HepG2 (cell line): ENCODE results near the gene CEP78. TPM values are rescaled to one million over a fixed set of nuclear protein-coding genes. Genes with fewer than 3 reads are reported as not detected.
A peak's percentile ranks its signal among the peaks of the same experiment; 100 is the strongest.

Source experiments
- BORCS8-MEF2B ChIP-seq: sonication (generic); formaldehyde crosslinking; IDR thresholded peaks from 2 replicates; pipeline ENCODE4 v1.8.0; 2022; ENCODE audit warnings: mild to moderate bottlenecking, missing genetic modification reagents
- CEBPB ChIP-seq: IDR thresholded peaks from 2 replicates; pipeline ENCODE4 v1.6.1; 2011; ENCODE audit warnings: low read depth, low read length, improper control_type of control experiment, borderline replicate concordance
- FOXA1 ChIP-seq, 2 experiments: fragments of 450-650 bp in 1 of 2; sonication (generic) in 1 of 2; formaldehyde crosslinking in 1 of 2; IDR thresholded peaks; 2 replicates each; pipeline versions ENCODE4 v1.4.0 to v1.6.1; 2016 to 2020; ENCODE audit warnings: missing genetic modification reagents in 1 of 2
- GTF2F1 ChIP-seq: fragments of 150-350 bp; IDR thresholded peaks from 2 replicates; pipeline ENCODE4 v1.6.1; 2014; ENCODE audit warnings: low read length
- HNF4G ChIP-seq, 2 experiments: sonication (generic) in 1 of 2; formaldehyde crosslinking in 1 of 2; IDR thresholded peaks; 2 replicates each; pipeline versions ENCODE4 v1.4.0 to v1.6.1; 2011 to 2020; ENCODE audit warnings: borderline replicate concordance in 2 of 2, low read depth in 2 of 2, mild to moderate bottlenecking in 2 of 2, low read length in 1 of 2, missing genetic modification reagents in 1 of 2, moderate library complexity in 1 of 2
- KAT8 ChIP-seq: IDR thresholded peaks from 2 replicates; pipeline ENCODE4 v1.6.1; 2016; ENCODE audit warnings: missing genetic modification reagents, missing compliant biosample characterization
- MTF1 ChIP-seq: sonication (generic); formaldehyde crosslinking; IDR thresholded peaks from 2 replicates; pipeline ENCODE4 v1.5.0; 2020; ENCODE audit warnings: missing genetic modification reagents
- NCOA5 ChIP-seq: sonication (generic); formaldehyde crosslinking; IDR thresholded peaks from 2 replicates; pipeline ENCODE4 v1.4.0; 2020; ENCODE audit warnings: missing genetic modification reagents
- NFE2 ChIP-seq: sonication (generic); formaldehyde crosslinking; IDR thresholded peaks from 2 replicates; pipeline ENCODE4 v1.4.0; 2020; ENCODE audit warnings: missing genetic modification reagents
- SOX6 ChIP-seq, 2 experiments: fragments of 450-650 bp in 1 of 2; sonication (generic) in 1 of 2; formaldehyde crosslinking in 1 of 2; IDR thresholded peaks; 2 replicates each; pipeline versions ENCODE4 v1.4.0 to v1.6.1; 2017 to 2020; ENCODE audit warnings: antibody characterized with exemption in 1 of 2, mild to moderate bottlenecking in 1 of 2, missing genetic modification reagents in 1 of 2
- TOE1 ChIP-seq: sonication (generic); formaldehyde crosslinking; IDR thresholded peaks from 2 replicates; pipeline ENCODE4 v1.4.0; 2020; ENCODE audit warnings: mild to moderate bottlenecking, missing genetic modification reagents
- ZBTB20 ChIP-seq: sonication (generic); formaldehyde crosslinking; IDR thresholded peaks from 2 replicates; pipeline ENCODE4 v1.8.1; 2023; ENCODE audit warnings: missing genetic modification reagents, low read depth, mild to moderate bottlenecking, borderline replicate concordance
- ZNF136 ChIP-seq: sonication (generic); formaldehyde crosslinking; IDR thresholded peaks from 2 replicates; pipeline ENCODE4 v1.8.1; 2022; ENCODE audit warnings: low read depth, mild to moderate bottlenecking, moderate library complexity, missing genetic modification reagents
- ZNF530 ChIP-seq: sonication (generic); formaldehyde crosslinking; IDR thresholded peaks from 2 replicates; pipeline ENCODE4 v1.5.0; 2020; ENCODE audit warnings: low read depth, mild to moderate bottlenecking, missing genetic modification reagents
- ZNF549 ChIP-seq: sonication (generic); formaldehyde crosslinking; IDR thresholded peaks from 2 replicates; pipeline ENCODE4 v1.5.0; 2020; ENCODE audit warnings: missing genetic modification reagents
- ZNF713 ChIP-seq: sonication (generic); formaldehyde crosslinking; IDR thresholded peaks from 2 replicates; pipeline ENCODE4 v1.4.0; 2020; ENCODE audit warnings: mild to moderate bottlenecking, missing genetic modification reagents
- ZNF768 ChIP-seq: sonication (generic); formaldehyde crosslinking; IDR thresholded peaks from 2 replicates; pipeline ENCODE4 v1.4.0; 2020; ENCODE audit warnings: missing genetic modification reagents
- polyA plus RNA-seq, 8 experiments: library from polyadenylated mRNA; depleted of rRNA in 3 of 8; stranded (reverse) in 7 of 8; unstranded in 1 of 8; fragments of >200 nt; fragmentation: Illumina TruSeq in 4 of 8; extraction: Trizol in 4 of 8; gene quantifications; 2 replicates each; pipeline versions ENCODE4 v1.2.1 to v1.2.3, GENCODE V29; 2011 to 2016; ENCODE audit warnings: low read depth in 4 of 8, missing spikeins in 1 of 8, mixed read lengths in 1 of 8; ENCODE audit not compliant: insufficient read depth in 1 of 8
- total RNA-seq, 5 experiments: library from RNA; depleted of rRNA; stranded (reverse); fragments of >200 nt; fragmentation: Illumina TruSeq; extraction: Trizol; gene quantifications; 2 replicates each; pipeline ENCODE4 v1.2.3, GENCODE V29; 2016; ENCODE audit warnings: low read depth in 1 of 5
- TF ChIP-seq, protein P1 (sequence below): sonication (generic); formaldehyde crosslinking; IDR thresholded peaks from 2 replicates; pipeline ENCODE4 v1.4.0; 2020; ENCODE audit warnings: missing genetic modification reagents
- TF ChIP-seq, protein P2 (sequence below): sonication (generic); formaldehyde crosslinking; IDR thresholded peaks from 2 replicates; pipeline ENCODE4 v1.4.0; 2020; ENCODE audit warnings: missing genetic modification reagents
- TF ChIP-seq, protein P3 (sequence below): sonication (generic); formaldehyde crosslinking; IDR thresholded peaks from 2 replicates; pipeline ENCODE4 v1.5.0; 2020; ENCODE audit warnings: missing genetic modification reagents, mild to moderate bottlenecking, borderline replicate concordance

The CEP78 gene
- total and polyA plus RNA-seq, 2 of the 13 experiments (the other 11 are each of a cell fraction or from before 2014, with no cell fraction given) = 5.1 to 30.8 TPM

DNA sequence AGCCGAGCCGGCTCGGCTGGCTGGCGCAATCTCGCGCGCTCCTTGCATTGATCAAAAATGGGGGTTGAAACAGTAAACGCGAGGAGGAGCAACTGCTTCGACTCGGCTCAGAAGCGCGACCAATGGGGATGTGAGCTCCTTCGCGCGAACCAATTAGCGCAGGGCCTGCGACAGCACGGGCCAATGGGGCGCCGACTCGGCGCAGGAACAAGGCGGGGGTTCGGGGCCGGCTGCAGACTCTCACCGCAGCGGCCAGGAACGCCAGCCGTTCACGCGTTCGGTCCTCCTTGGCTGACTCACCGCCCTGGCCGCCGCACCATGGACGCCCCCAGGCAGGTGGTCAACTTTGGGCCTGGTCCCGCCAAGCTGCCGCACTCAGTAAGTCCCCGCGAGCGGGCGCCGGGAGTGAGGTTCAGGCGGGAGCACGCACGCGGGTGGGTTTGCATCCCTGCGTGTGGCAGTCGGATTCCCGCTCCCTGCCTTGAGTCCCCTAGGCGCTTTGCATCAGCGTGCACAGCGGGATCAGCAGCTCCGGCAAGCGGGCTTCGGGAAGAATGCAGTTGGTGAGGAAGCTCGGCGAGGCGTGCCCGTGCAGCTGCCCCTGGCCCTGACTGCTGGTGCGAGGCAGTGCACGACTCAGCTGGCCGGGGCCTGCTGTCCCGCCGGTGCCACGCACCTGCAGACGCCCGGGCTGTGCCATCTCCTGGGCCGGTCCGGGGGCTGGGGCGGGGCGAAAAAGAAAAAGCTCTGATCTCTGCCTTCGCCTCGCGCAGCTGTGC is 61.2 kb downstream of the CEP78 start, which contains the start of gene PSAT1 (continued):
- TF ChIP-seq, protein P1, sequence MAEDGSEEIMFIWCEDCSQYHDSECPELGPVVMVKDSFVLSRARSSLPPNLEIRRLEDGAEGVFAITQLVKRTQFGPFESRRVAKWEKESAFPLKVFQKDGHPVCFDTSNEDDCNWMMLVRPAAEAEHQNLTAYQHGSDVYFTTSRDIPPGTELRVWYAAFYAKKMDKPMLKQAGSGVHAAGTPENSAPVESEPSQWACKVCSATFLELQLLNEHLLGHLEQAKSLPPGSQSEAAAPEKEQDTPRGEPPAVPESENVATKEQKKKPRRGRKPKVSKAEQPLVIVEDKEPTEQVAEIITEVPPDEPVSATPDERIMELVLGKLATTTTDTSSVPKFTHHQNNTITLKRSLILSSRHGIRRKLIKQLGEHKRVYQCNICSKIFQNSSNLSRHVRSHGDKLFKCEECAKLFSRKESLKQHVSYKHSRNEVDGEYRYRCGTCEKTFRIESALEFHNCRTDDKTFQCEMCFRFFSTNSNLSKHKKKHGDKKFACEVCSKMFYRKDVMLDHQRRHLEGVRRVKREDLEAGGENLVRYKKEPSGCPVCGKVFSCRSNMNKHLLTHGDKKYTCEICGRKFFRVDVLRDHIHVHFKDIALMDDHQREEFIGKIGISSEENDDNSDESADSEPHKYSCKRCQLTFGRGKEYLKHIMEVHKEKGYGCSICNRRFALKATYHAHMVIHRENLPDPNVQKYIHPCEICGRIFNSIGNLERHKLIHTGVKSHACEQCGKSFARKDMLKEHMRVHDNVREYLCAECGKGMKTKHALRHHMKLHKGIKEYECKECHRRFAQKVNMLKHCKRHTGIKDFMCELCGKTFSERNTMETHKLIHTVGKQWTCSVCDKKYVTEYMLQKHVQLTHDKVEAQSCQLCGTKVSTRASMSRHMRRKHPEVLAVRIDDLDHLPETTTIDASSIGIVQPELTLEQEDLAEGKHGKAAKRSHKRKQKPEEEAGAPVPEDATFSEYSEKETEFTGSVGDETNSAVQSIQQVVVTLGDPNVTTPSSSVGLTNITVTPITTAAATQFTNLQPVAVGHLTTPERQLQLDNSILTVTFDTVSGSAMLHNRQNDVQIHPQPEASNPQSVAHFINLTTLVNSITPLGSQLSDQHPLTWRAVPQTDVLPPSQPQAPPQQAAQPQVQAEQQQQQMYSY = peak; percentile 62
- TF ChIP-seq, protein P2, sequence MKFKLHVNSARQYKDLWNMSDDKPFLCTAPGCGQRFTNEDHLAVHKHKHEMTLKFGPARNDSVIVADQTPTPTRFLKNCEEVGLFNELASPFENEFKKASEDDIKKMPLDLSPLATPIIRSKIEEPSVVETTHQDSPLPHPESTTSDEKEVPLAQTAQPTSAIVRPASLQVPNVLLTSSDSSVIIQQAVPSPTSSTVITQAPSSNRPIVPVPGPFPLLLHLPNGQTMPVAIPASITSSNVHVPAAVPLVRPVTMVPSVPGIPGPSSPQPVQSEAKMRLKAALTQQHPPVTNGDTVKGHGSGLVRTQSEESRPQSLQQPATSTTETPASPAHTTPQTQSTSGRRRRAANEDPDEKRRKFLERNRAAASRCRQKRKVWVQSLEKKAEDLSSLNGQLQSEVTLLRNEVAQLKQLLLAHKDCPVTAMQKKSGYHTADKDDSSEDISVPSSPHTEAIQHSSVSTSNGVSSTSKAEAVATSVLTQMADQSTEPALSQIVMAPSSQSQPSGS (CRISPR knock-in tag) = peak; percentile 78
- TF ChIP-seq ZNF768 (CRISPR knock-in tag) (peak; percentile 63; the same call in 1 of the 2 replicates), CEBPB (peak; percentile 96), GTF2F1 (no peak), ZNF549 (CRISPR knock-in tag) (no peak), ZNF713 (no peak), NFE2 (CRISPR knock-in tag) (peak; percentile 27; the same call in 1 of the 2 replicates), SOX6 (IDR thresholded peaks at IDR 0.05) (no peak), SOX6 (CRISPR knock-in tag; IDR thresholded peaks at IDR 0.05) (peak; percentile 51), HNF4G (IDR thresholded peaks at IDR 0.05; ENCODE audit: borderline replicate concordance, low read depth, low read length) (peak; percentile 53; the same call in 1 of the 2 replicates), HNF4G (CRISPR knock-in tag; IDR thresholded peaks at IDR 0.05; ENCODE audit: borderline replicate concordance, low read depth) (no peak), TOE1 (CRISPR knock-in tag) (no peak), ZNF136 (CRISPR knock-in tag) (no peak), FOXA1 (IDR thresholded peaks at IDR 0.05) (no peak), FOXA1 (CRISPR knock-in tag; IDR thresholded peaks at IDR 0.05) (peak; percentile 38; the same call in 1 of the 2 replicates), KAT8 (peak; percentile 41; the same call in 1 of the 2 replicates), MTF1 (CRISPR knock-in tag) (peak; percentile 60; the same call in 1 of the 2 replicates), BORCS8-MEF2B (peak; percentile 76; the same call in 1 of the 2 replicates), ZBTB20 (CRISPR knock-in tag) (no peak; the same call in 1 of the 2 replicates), ZNF530 (no peak), NCOA5 (CRISPR knock-in tag) (no peak)
- TF ChIP-seq, protein P3, sequence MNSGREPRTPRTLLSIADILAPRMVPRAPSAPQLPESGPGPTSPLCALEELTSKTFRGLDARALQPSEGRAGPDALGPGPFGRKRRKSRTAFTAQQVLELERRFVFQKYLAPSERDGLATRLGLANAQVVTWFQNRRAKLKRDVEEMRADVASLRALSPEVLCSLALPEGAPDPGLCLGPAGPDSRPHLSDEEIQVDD = no peak
